HepG2 (cell line): ENCODE data around the gene MTCL1. TPM values are rescaled to one million over a fixed set of nuclear protein-coding genes. Genes with fewer than 3 reads are reported as not detected.

ENCODE experiments used
- ATAC-seq: fragments of 200-7000 bp; cut with Tn5 transposase; 3 replicates; pipeline ENCODE4 v1.9.1; 2020; ENCODE audit warnings: mild to moderate bottlenecking, moderate library complexity
- BruUV-seq: library from RNA; stranded (reverse); fragments of 400-500 nt; replicated peaks from 2 replicates; lab custom pipeline; 2021; lab: Mats Ljungman, UMichigan
- CTCF ChIA-PET: fragments of 300-600 bp; formaldehyde crosslinking; extraction: SDS; loops from one replicate; lab custom pipeline; 2021; ENCODE audit warnings: low total read pairs, inconsistent platforms, low intra/inter-chr PET ratio; lab: Yijun Ruan, JAX
- POLR2A ChIA-PET: fragments of 350-600 bp; sonication (Branson Sonifier 250); formaldehyde crosslinking; loops from one replicate; lab custom pipeline; 2020; ENCODE audit warnings: antibody characterized with exemption, inconsistent platforms; lab: Yijun Ruan, JAX
- DNase-seq: peaks from one replicate; pipeline ENCODE4 v3.0.0-alpha.2; 2015; ENCODE audit warnings: low spot score
- FAIRE-seq: peaks from 3 replicates; lab custom pipeline; 2011; peaks lifted over from hg19 to GRCh38; lab: Jason Lieb, UNC
- H2AFZ ChIP-seq: one replicate; pipeline ENCODE4 v1.6.1; 2011; ENCODE audit warnings: low read length, inconsistent platforms
- H3K27ac ChIP-seq: fragments of 300-600 bp; 3 replicates; pipeline ENCODE4 v1.8.0; 2011; ENCODE audit warnings: mixed run types, mild to moderate bottlenecking, mixed read lengths, low read length, inconsistent platforms; ENCODE audit not compliant: insufficient read depth; ENCODE audit errors: extremely low read length
- H3K27me3 ChIP-seq, 2 experiments: fragments of 200-600 bp in 1 of 2; 2 replicates in 1 of 2; 3 replicates in 1 of 2; pipeline versions ENCODE4 v1.6.0 to v1.8.0; 2011; ENCODE audit warnings: low read length in 2 of 2, mild to moderate bottlenecking in 2 of 2, moderate library complexity in 2 of 2, inconsistent platforms in 1 of 2; ENCODE audit not compliant: insufficient read depth in 2 of 2, control insufficient read depth in 1 of 2
- H3K36me3 ChIP-seq, 2 experiments: fragments of 200-600 bp in 1 of 2; replicated peaks in 1 of 2; 2 replicates in 1 of 2; 3 replicates in 1 of 2; pipeline versions ENCODE4 v1.5.1 to v1.8.0; 2011; ENCODE audit warnings: low read length in 2 of 2, inconsistent platforms in 1 of 2; ENCODE audit not compliant: insufficient read depth in 2 of 2, control insufficient read depth in 1 of 2
- H3K4me1 ChIP-seq: 2 replicates; pipeline ENCODE4 v1.5.1; 2012; ENCODE audit warnings: low read length, inconsistent platforms; ENCODE audit not compliant: insufficient read depth
- H3K4me2 ChIP-seq: 2 replicates; pipeline ENCODE4 v1.6.0; 2011; ENCODE audit warnings: low read depth, low read length, inconsistent platforms
- H3K4me3 ChIP-seq, 3 experiments: fragments of 200-600 bp in 1 of 3; sonication (generic), shearing (Covaris generic) in 1 of 3; replicated peaks in 1 of 3; 2 replicates each; pipeline ENCODE4 v1.5.1; 2011 to 2016; ENCODE audit warnings: low read length in 3 of 3, inconsistent platforms in 2 of 3, low read depth in 2 of 3, mild to moderate bottlenecking in 2 of 3, control low read depth in 1 of 3, mixed read lengths in 1 of 3; ENCODE audit not compliant: insufficient read depth in 1 of 3
- H3K79me2 ChIP-seq: one replicate; pipeline ENCODE4 v1.6.1; 2011; ENCODE audit warnings: low read length, inconsistent platforms; ENCODE audit not compliant: insufficient read depth
- H3K9ac ChIP-seq: 2 replicates; pipeline ENCODE4 v1.6.0; 2011; ENCODE audit warnings: mild to moderate bottlenecking, low read depth, low read length, inconsistent platforms; ENCODE audit not compliant: insufficient read depth
- H3K9me3 ChIP-seq: 2 replicates; pipeline ENCODE4 v1.5.1; 2012; ENCODE audit warnings: mild to moderate bottlenecking, low read length
- H4K20me1 ChIP-seq: 2 replicates; pipeline ENCODE4 v1.6.0; 2011; ENCODE audit warnings: inconsistent platforms, mild to moderate bottlenecking, low read length, moderate library complexity; ENCODE audit not compliant: insufficient read depth
- EZH2 ChIP-seq: conservative IDR thresholded peaks from 2 replicates; pipeline ENCODE4 v1.6.1; 2012; ENCODE audit warnings: mild to moderate bottlenecking, low read depth, low read length, moderate library complexity
- GTF3A ChIP-seq: sonication (generic); formaldehyde crosslinking; conservative IDR thresholded peaks from 2 replicates; pipeline ENCODE4 v1.4.0; 2020; ENCODE audit warnings: mild to moderate bottlenecking, missing genetic modification reagents
- MEIS1 ChIP-seq: sonication (generic); formaldehyde crosslinking; IDR thresholded peaks from 2 replicates; pipeline ENCODE4 v1.9.0; 2021; ENCODE audit warnings: mild to moderate bottlenecking, missing genetic modification reagents, moderate library complexity, borderline replicate concordance
- REST ChIP-seq, 2 experiments: IDR thresholded peaks; 2 replicates each; pipeline ENCODE4 v1.6.1; 2011 to 2012; ENCODE audit warnings: low read length in 2 of 2, borderline replicate concordance in 1 of 2, low read depth in 1 of 2, mild to moderate bottlenecking in 1 of 2, moderate library complexity in 1 of 2
- ZNF12 ChIP-seq: sonication (generic); formaldehyde crosslinking; IDR thresholded peaks from 2 replicates; pipeline ENCODE4 v1.5.0; 2020; ENCODE audit warnings: missing genetic modification reagents
- ZNF747 ChIP-seq: sonication (generic); formaldehyde crosslinking; IDR thresholded peaks from 2 replicates; pipeline ENCODE4 v1.8.1; 2023; ENCODE audit warnings: missing genetic modification reagents, mild to moderate bottlenecking, borderline replicate concordance
- ZNF773 ChIP-seq: sonication (generic); formaldehyde crosslinking; IDR thresholded peaks from 2 replicates; pipeline ENCODE4 v1.4.0; 2020; ENCODE audit warnings: missing genetic modification reagents, borderline replicate concordance
- WGBS: methylation state at CpG from one replicate; pipeline ENCODE4 v1.1.6; 2017; ENCODE audit warnings: low lambda C conversion rate; 5-methylcytosine and 5-hydroxymethylcytosine counted together
- in situ Hi-C: cut with HindIII; loops from 2 replicates; pipeline ENCODE4 v1.10.0; 2017; ENCODE audit warnings: low pct_unique_long_range_greater_than_20kb; ENCODE audit not compliant: extremely low pct_ligation_motif_present
- intact Hi-C: fragments of 100-400 bp; cut with micrococcal nuclease; formaldehyde crosslinking; loops from one replicate; pipeline ENCODE4 v1.10.0; 2022; ENCODE audit not compliant: unreplicated experiment
- polyA plus RNA-seq, 8 experiments: library from polyadenylated mRNA; depleted of rRNA in 3 of 8; stranded (reverse) in 7 of 8; unstranded in 1 of 8; fragments of >200 nt; fragmentation: Illumina TruSeq in 4 of 8; extraction: Trizol in 4 of 8; gene quantifications; 2 replicates each; pipeline versions ENCODE4 v1.2.1 to v1.2.3, GENCODE V29; 2011 to 2016; ENCODE audit warnings: low read depth in 4 of 8, missing spikeins in 1 of 8, mixed read lengths in 1 of 8; ENCODE audit not compliant: insufficient read depth in 1 of 8
- total RNA-seq, 5 experiments: library from RNA; depleted of rRNA; stranded (reverse); fragments of >200 nt; fragmentation: Illumina TruSeq; extraction: Trizol; gene quantifications; 2 replicates each; pipeline ENCODE4 v1.2.3, GENCODE V29; 2016; ENCODE audit warnings: low read depth in 1 of 5
- TF ChIP-seq, protein P1 (sequence below): sonication (generic); formaldehyde crosslinking; IDR thresholded peaks from 2 replicates; pipeline ENCODE4 v1.5.0; 2020; ENCODE audit warnings: missing genetic modification reagents, mild to moderate bottlenecking, borderline replicate concordance
- TF ChIP-seq, protein P2 (sequence below): sonication (generic); formaldehyde crosslinking; IDR thresholded peaks from 2 replicates; pipeline ENCODE4 v1.5.1; 2020; ENCODE audit warnings: mild to moderate bottlenecking, missing genetic modification reagents, moderate library complexity
- TF ChIP-seq, protein P3 (sequence below): sonication (generic); formaldehyde crosslinking; IDR thresholded peaks from 2 replicates; pipeline ENCODE4 v1.8.1; 2023; ENCODE audit warnings: mild to moderate bottlenecking, missing genetic modification reagents, borderline replicate concordance

Gene MTCL1
- total and polyA plus RNA-seq, 2 of the 13 experiments (the other 11 are each of a cell fraction or from before 2014, with no cell fraction given), result 3.1 to 3.2 TPM

- no peak overlapping the region for H3K4me3 ChIP-seq
- in situ Hi-C loops (no loop called here), intact Hi-C loops (no loop called here)
- no peaks in the 10 kb centered on the region for H3K79me2 ChIP-seq
- no peak overlapping the region for H3K4me2 ChIP-seq
- ATAC-seq, result no peak
- no TSS peak for BruUV-seq
- peaks cover 0 to 5% of the 10 kb centered on the region in 2 experiments; a peak in 2 of 5 replicates for H3K27me3 ChIP-seq
- no peak for FAIRE-seq
- H4K20me1 ChIP-seq, result no peaks in the 10 kb centered on the region
- TF ChIP-seq REST (IDR thresholded peaks at IDR 0.05; ENCODE audit: borderline replicate concordance in 1 of 2, low read depth in 1 of 2, low read length in 2 of 2) (no peak), ZNF12 (no peak), ZNF773 (no peak), ZNF747 (CRISPR knock-in tag) (no peak), EZH2 (no peak), MEIS1 (no peak), GTF3A (no peak)
- TF ChIP-seq, protein P1, sequence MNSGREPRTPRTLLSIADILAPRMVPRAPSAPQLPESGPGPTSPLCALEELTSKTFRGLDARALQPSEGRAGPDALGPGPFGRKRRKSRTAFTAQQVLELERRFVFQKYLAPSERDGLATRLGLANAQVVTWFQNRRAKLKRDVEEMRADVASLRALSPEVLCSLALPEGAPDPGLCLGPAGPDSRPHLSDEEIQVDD, result no peak
- TF ChIP-seq, protein P2, sequence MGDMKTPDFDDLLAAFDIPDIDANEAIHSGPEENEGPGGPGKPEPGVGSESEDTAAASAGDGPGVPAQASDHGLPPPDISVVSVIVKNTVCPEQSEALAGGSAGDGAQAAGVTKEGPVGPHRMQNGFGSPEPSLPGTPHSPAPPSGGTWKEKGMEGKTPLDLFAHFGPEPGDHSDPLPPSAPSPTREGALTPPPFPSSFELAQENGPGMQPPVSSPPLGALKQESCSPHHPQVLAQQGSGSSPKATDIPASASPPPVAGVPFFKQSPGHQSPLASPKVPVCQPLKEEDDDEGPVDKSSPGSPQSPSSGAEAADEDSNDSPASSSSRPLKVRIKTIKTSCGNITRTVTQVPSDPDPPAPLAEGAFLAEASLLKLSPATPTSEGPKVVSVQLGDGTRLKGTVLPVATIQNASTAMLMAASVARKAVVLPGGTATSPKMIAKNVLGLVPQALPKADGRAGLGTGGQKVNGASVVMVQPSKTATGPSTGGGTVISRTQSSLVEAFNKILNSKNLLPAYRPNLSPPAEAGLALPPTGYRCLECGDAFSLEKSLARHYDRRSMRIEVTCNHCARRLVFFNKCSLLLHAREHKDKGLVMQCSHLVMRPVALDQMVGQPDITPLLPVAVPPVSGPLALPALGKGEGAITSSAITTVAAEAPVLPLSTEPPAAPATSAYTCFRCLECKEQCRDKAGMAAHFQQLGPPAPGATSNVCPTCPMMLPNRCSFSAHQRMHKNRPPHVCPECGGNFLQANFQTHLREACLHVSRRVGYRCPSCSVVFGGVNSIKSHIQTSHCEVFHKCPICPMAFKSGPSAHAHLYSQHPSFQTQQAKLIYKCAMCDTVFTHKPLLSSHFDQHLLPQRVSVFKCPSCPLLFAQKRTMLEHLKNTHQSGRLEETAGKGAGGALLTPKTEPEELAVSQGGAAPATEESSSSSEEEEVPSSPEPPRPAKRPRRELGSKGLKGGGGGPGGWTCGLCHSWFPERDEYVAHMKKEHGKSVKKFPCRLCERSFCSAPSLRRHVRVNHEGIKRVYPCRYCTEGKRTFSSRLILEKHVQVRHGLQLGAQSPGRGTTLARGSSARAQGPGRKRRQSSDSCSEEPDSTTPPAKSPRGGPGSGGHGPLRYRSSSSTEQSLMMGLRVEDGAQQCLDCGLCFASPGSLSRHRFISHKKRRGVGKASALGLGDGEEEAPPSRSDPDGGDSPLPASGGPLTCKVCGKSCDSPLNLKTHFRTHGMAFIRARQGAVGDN (CRISPR knock-in tag), result no peak
- TF ChIP-seq, protein P3, sequence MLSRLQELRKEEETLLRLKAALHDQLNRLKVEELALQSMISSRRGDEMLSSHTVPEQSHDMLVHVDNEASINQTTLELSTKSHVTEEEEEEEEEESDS (CRISPR knock-in tag), result no peak
- H3K4me1 ChIP-seq, result no peaks in the 10 kb centered on the region
- no peak overlapping the region for H3K9ac ChIP-seq
- ChIA-PET POLR2A (no interaction called here), CTCF (no interaction called here)
- no peak for DNase-seq
- H3K27ac ChIP-seq, result no peak overlapping the region
- H3K9me3 ChIP-seq, result no peaks in the 10 kb centered on the region
- H2AFZ ChIP-seq, result no peak overlapping the region
- 49% methylated on average over 16 of the region's 16 CpGs for WGBS
- H3K36me3 ChIP-seq, result no peaks in the 10 kb centered on the region
Observed at GRCh38 chr18:8844721-8845148, 139.4 kb downstream of the MTCL1 start.
